ENCODE results near the gene STIM1.

DNA sequence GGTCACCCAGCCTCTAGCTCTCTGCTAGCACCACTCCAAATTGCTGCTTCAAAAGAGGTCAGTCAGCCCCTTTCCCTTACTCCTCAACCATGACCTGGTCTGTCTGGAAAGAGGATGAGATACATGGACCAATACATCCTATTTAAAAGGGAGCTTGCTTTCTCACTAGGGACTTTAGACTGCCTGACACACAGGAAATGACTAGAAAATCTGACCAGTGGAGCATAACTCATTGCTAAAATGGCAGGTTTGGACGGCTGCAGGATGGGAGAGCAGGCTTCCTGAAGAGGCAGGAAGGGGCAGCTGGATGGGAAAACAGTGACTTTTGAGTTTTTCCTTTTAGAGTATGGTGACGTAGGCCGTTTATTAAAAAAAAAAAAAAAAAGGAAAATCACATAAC is 25.3 kb downstream of the STIM1 start:
- TF ChIP-seq SUZ12 (IDR thresholded peaks at IDR 0.05; ENCODE audit: extremely low read depth, insufficient read depth, insufficient read length) (no peak), YY1 (IDR thresholded peaks at IDR 0.05; ENCODE audit: insufficient read depth, insufficient read length) (no peak), ZNF274 (IDR thresholded peaks at IDR 0.05; ENCODE audit: low read depth, low read length) (no peak)
